NOMO-1 (cell line): ENCODE results near the gene DRC1.
"Not testable (repeated sequence)": the region's sequence is repeated elsewhere in the genome, so short reads cannot be mapped to it uniquely, and the experiment has no call there.

Experiments
- DNase-seq, 2 experiments: peaks; one replicate each; lab custom pipeline; 2025; ENCODE audit not compliant: unreplicated experiment in 2 of 2; lab: John Stamatoyannopoulos, UW

Gene DRC1

GRCh38 chr2:26462100-26462499 lies 60.4 kb downstream of the DRC1 start:
- DNase-seq, result no peak

- peak; percentile 19 to 35 for DNase-seq
Measured at GRCh38 chr2:26462511-26463243, 61.0 kb downstream of the DRC1 start.

GRCh38 chr2:26463244-26464192 lies 61.8 kb downstream of the DRC1 start:
- DNase-seq, result no peak

- DNase-seq, result no peak
Measured at GRCh38 chr2:26464390-26465265, 62.9 kb downstream of the DRC1 start.

- DNase-seq, result no peak
Measured at GRCh38 chr2:26465266-26465925, 63.7 kb downstream of the DRC1 start.

GRCh38 chr2:26465981-26466471 lies 64.3 kb downstream of the DRC1 start:
- no peak for DNase-seq

- no peak for DNase-seq
Measured at GRCh38 chr2:26466662-26467310, 65.1 kb downstream of the DRC1 start.

GRCh38 chr2:26468544-26468943 lies 66.8 kb downstream of the DRC1 start:
- not testable (repeated sequence) for DNase-seq

GRCh38 chr2:26469092-26469710 lies 67.5 kb downstream of the DRC1 start:
- peak; percentile 44 to 63 for DNase-seq

- DNase-seq, result no peak
Measured at GRCh38 chr2:26469955-26470354, 68.2 kb downstream of the DRC1 start.

- DNase-seq, result no peak
Measured at GRCh38 chr2:26470601-26471260, 69.0 kb downstream of the DRC1 start.

- DNase-seq, result no peak
Measured at GRCh38 chr2:26471289-26471688, 69.6 kb downstream of the DRC1 start.

- no peak for DNase-seq
Measured at GRCh38 chr2:26471766-26472706, 70.3 kb downstream of the DRC1 start.

- DNase-seq, result no peak
Measured at GRCh38 chr2:26472821-26473655, 71.3 kb downstream of the DRC1 start.

- DNase-seq, result no peak
Measured at GRCh38 chr2:26473796-26474195, 72.1 kb downstream of the DRC1 start.

- no peak for DNase-seq
Measured at GRCh38 chr2:26474261-26474785, 72.6 kb downstream of the DRC1 start.
